GM19468 (cell line): ENCODE measurements around the gene PROCR.
A peak's percentile ranks its signal among the peaks of the same experiment; 100 is the strongest.
"Not testable (repeated sequence)": the region's sequence is repeated elsewhere in the genome, so short reads cannot be mapped to it uniquely, and the experiment has no call there.

Experiments used
- ATAC-seq: cut with Tn5 transposase; IDR thresholded peaks from one replicate; pipeline ENCODE4 v1.9.1; 2021; ENCODE audit warnings: mild to moderate bottlenecking, moderate library complexity, moderate number of reproducible peaks; ENCODE audit not compliant: unreplicated experiment; ENCODE audit errors: extremely low read depth

PROCR gene

GRCh38 chr20:35171753-35172433 lies at the start of gene PROCR:
Gene PROCR (plus strand): TSS chr20:35172072. CDS start chr20:35172155, 83 bp downstream.
- ATAC-seq, result no peak

- no peak for ATAC-seq
Observed at GRCh38 chr20:35122756-35123405, 49.0 kb upstream of the PROCR start.

GRCh38 chr20:35125753-35126152 lies 46.1 kb upstream of the PROCR start:
- ATAC-seq, result no peak

GRCh38 chr20:35129647-35130069 lies 42.2 kb upstream of the PROCR start:
- ATAC-seq, result no peak

- ATAC-seq, result no peak
Observed at GRCh38 chr20:35131934-35132333, 39.9 kb upstream of the PROCR start.

- ATAC-seq, result no peak
Observed at GRCh38 chr20:35133031-35133430, 38.8 kb upstream of the PROCR start.

GRCh38 chr20:35133735-35134134 lies 38.1 kb upstream of the PROCR start:
- ATAC-seq, result no peak

- ATAC-seq, result no peak
Observed at GRCh38 chr20:35134472-35134871, 37.4 kb upstream of the PROCR start.

GRCh38 chr20:35134880-35135279 lies 37.0 kb upstream of the PROCR start:
- no peak for ATAC-seq

- no peak for ATAC-seq
Observed at GRCh38 chr20:35135867-35136586, 35.8 kb upstream of the PROCR start.

- ATAC-seq, result peak; percentile 29
Observed at GRCh38 chr20:35144694-35145093, 27.2 kb upstream of the PROCR start.

- no peak for ATAC-seq
Observed at GRCh38 chr20:35145141-35145564, 26.7 kb upstream of the PROCR start.

GRCh38 chr20:35146299-35146919 lies 25.5 kb upstream of the PROCR start:
- no peak for ATAC-seq

- ATAC-seq, result no peak
Observed at GRCh38 chr20:35146920-35147574, 24.8 kb upstream of the PROCR start, which contains the start of gene EDEM2. Gene EDEM2 (minus strand): TSS chr20:35147336. CDS start chr20:35147258, 78 bp downstream.

GRCh38 chr20:35147575-35148071 lies 24.2 kb upstream of the PROCR start:
- not testable (repeated sequence) for ATAC-seq

- no peak for ATAC-seq
Observed at GRCh38 chr20:35150846-35151579, 20.9 kb upstream of the PROCR start.

- ATAC-seq, result no peak
Observed at GRCh38 chr20:35151736-35152135, 20.1 kb upstream of the PROCR start.

GRCh38 chr20:35155936-35156335 lies 15.9 kb upstream of the PROCR start:
- ATAC-seq, result no peak

GRCh38 chr20:35156978-35157377 lies 14.9 kb upstream of the PROCR start:
- ATAC-seq, result no peak
